H1 (cell line): ENCODE results near the gene TRDMT1. TPM values are rescaled to one million over a fixed set of nuclear protein-coding genes. Genes with fewer than 3 reads are reported as not detected.

Source experiments
- CTCF ChIA-PET: fragments of 300-600 bp; sonication (Branson Sonifier 250); formaldehyde crosslinking; loops from one replicate; lab custom pipeline; 2021; ENCODE audit not compliant: partially characterized antibody; lab: Charles Lee
- POLR2A ChIA-PET: fragments of 300-600 bp; sonication (Branson Sonifier 250); formaldehyde crosslinking; loops from one replicate; lab custom pipeline; 2021; ENCODE audit warnings: inconsistent platforms; ENCODE audit not compliant: partially characterized antibody; lab: Charles Lee
- DNase-seq, 2 experiments: peaks; one replicate each; pipeline versions ENCODE4 v3.0.0 to v3.0.0-alpha.2; 2010 to 2022; ENCODE audit warnings: low spot score in 2 of 2, low read depth in 1 of 2, mixed read lengths in 1 of 2
- FAIRE-seq: peaks from 2 replicates; lab custom pipeline; 2011; peaks lifted over from hg19 to GRCh38; lab: Jason Lieb, UNC
- H2AFZ ChIP-seq: 2 replicates; pipeline ENCODE4 v1.8.1; 2012; ENCODE audit warnings: low read length, inconsistent platforms
- H2AK5ac ChIP-seq: 2 replicates; pipeline ENCODE4 v1.6.1; 2013; ENCODE audit warnings: low read depth, low read length
- H2BK120ac ChIP-seq: replicated peaks from 2 replicates; pipeline ENCODE3; 2013; ENCODE audit warnings: low read depth, low read length, inconsistent platforms
- H2BK12ac ChIP-seq: 2 replicates; pipeline ENCODE4 v1.6.1; 2013; ENCODE audit warnings: low read depth, low read length
- H2BK15ac ChIP-seq: 2 replicates; pipeline ENCODE4 v1.6.1; 2013; ENCODE audit warnings: low read length
- H2BK20ac ChIP-seq: 2 replicates; pipeline ENCODE4 v1.6.1; 2013; ENCODE audit warnings: low read length
- H2BK5ac ChIP-seq: 2 replicates; pipeline ENCODE4 v1.6.1; 2013; ENCODE audit warnings: low read depth, low read length
- H3K14ac ChIP-seq: 2 replicates; pipeline ENCODE4 v1.6.1; 2013; ENCODE audit warnings: inconsistent platforms; ENCODE audit not compliant: insufficient read length
- H3K18ac ChIP-seq: 2 replicates; pipeline ENCODE4 v1.6.1; 2013; ENCODE audit warnings: low read length; ENCODE audit errors: extremely low read depth
- H3K23ac ChIP-seq: 2 replicates; pipeline ENCODE4 v1.6.1; 2013; ENCODE audit warnings: inconsistent platforms; ENCODE audit not compliant: insufficient read length
- H3K23me2 ChIP-seq: 2 replicates; pipeline ENCODE4 v1.6.1; 2013; ENCODE audit warnings: low read depth, low read length
- H3K27ac ChIP-seq: 2 replicates; pipeline ENCODE4 v1.6.1; 2011; ENCODE audit warnings: low read depth, low read length, inconsistent platforms
- H3K27me3 ChIP-seq, 4 experiments: replicated peaks in 1 of 4; 1 replicate in 1 of 4; 2 replicates in 3 of 4; pipeline versions ENCODE4 v1.6.1 to v1.8.1; 2011 to 2013; ENCODE audit warnings: low read length in 3 of 4, mild to moderate bottlenecking in 3 of 4, inconsistent platforms in 2 of 4, mixed read lengths in 2 of 4, moderate library complexity in 1 of 4; ENCODE audit not compliant: control insufficient read depth in 3 of 4, insufficient read depth in 3 of 4; ENCODE audit errors: extremely low read depth in 1 of 4
- H3K36me3 ChIP-seq, 4 experiments: 2 replicates each; pipeline versions ENCODE4 v1.6.1 to v1.8.1; 2011 to 2013; ENCODE audit warnings: mild to moderate bottlenecking in 4 of 4, low read length in 3 of 4, moderate library complexity in 2 of 4, control low read depth in 1 of 4, inconsistent platforms in 1 of 4; ENCODE audit not compliant: insufficient read depth in 4 of 4, control insufficient read depth in 2 of 4
- H3K4ac ChIP-seq: replicated peaks from 2 replicates; pipeline ENCODE3; 2013; ENCODE audit warnings: low read length, low read depth, mixed read lengths, inconsistent platforms; ENCODE audit not compliant: insufficient read length
- H3K4me1 ChIP-seq, 4 experiments: replicated peaks in 1 of 4; 1 replicate in 1 of 4; 2 replicates in 3 of 4; pipeline versions ENCODE4 v1.6.1 to v1.8.1; 2011 to 2013; ENCODE audit warnings: low read length in 3 of 4, inconsistent platforms in 2 of 4, mixed read lengths in 1 of 4; ENCODE audit not compliant: insufficient read depth in 4 of 4, control insufficient read depth in 3 of 4
- H3K4me2 ChIP-seq, 2 experiments: 2 replicates each; pipeline versions ENCODE4 v1.6.1 to v1.8.1; 2011 to 2013; ENCODE audit warnings: low read depth in 2 of 2, low read length in 2 of 2, control low read depth in 1 of 2, inconsistent platforms in 1 of 2, mild to moderate bottlenecking in 1 of 2; ENCODE audit not compliant: insufficient read depth in 1 of 2
- H3K4me3 ChIP-seq, 4 experiments: fragments of 200-600, 300-600 bp in 1 of 4; sonication (generic), shearing (Covaris generic), sonication (Bioruptor Twin) in 1 of 4; 2 replicates each; pipeline versions ENCODE4 v1.5.1 to v1.8.1; 2011 to 2016; ENCODE audit warnings: low read length in 4 of 4, low read depth in 3 of 4, control low read depth in 2 of 4, inconsistent platforms in 2 of 4, mild to moderate bottlenecking in 2 of 4, mixed read lengths in 1 of 4, moderate library complexity in 1 of 4; ENCODE audit not compliant: insufficient read depth in 2 of 4; ENCODE audit errors: extremely low read depth in 1 of 4
- H3K56ac ChIP-seq: replicated peaks from 2 replicates; pipeline ENCODE3; 2013; ENCODE audit warnings: low read depth, mild to moderate bottlenecking, mixed read lengths, low read length, inconsistent platforms; ENCODE audit not compliant: insufficient read length
- H3K79me1 ChIP-seq: 2 replicates; pipeline ENCODE4 v1.6.1; 2013; ENCODE audit warnings: low read depth, low read length, control low read depth
- H3K79me2 ChIP-seq, 2 experiments: 2 replicates each; pipeline versions ENCODE4 v1.6.1 to v1.8.1; 2012 to 2013; ENCODE audit warnings: low read length in 2 of 2, mild to moderate bottlenecking in 2 of 2, inconsistent platforms in 1 of 2; ENCODE audit not compliant: insufficient read depth in 2 of 2, control insufficient read depth in 1 of 2
- H3K9ac ChIP-seq, 4 experiments: replicated peaks in 1 of 4; 1 replicate in 1 of 4; 2 replicates in 3 of 4; pipeline versions ENCODE4 v1.6.1 to v1.8.1; 2011 to 2013; ENCODE audit warnings: low read depth in 3 of 4, low read length in 3 of 4, control low read depth in 2 of 4, mild to moderate bottlenecking in 2 of 4, moderate library complexity in 2 of 4, inconsistent platforms in 1 of 4; ENCODE audit errors: extremely low read depth in 1 of 4
- H3K9me3 ChIP-seq, 2 experiments: 2 replicates each; pipeline versions ENCODE4 v1.6.1 to v1.8.1; 2012 to 2013; ENCODE audit warnings: mild to moderate bottlenecking in 2 of 2, moderate library complexity in 2 of 2, control low read depth in 1 of 2, inconsistent platforms in 1 of 2, low read depth in 1 of 2, low read length in 1 of 2, mixed read lengths in 1 of 2; ENCODE audit not compliant: insufficient read depth in 2 of 2
- H4K20me1 ChIP-seq, 2 experiments: replicated peaks in 1 of 2; 2 replicates each; pipeline versions ENCODE3 to v1.8.1; 2011 to 2013; ENCODE audit warnings: inconsistent platforms in 2 of 2, low read length in 2 of 2, mild to moderate bottlenecking in 1 of 2; ENCODE audit not compliant: insufficient read depth in 2 of 2, control insufficient read depth in 1 of 2
- H4K5ac ChIP-seq: 2 replicates; pipeline ENCODE4 v1.6.1; 2013; ENCODE audit warnings: low read length, low read depth, mixed read lengths, inconsistent platforms; ENCODE audit not compliant: insufficient read length
- H4K8ac ChIP-seq: 2 replicates; pipeline ENCODE4 v1.8.0; 2013; ENCODE audit warnings: mild to moderate bottlenecking, moderate library complexity, low read length, inconsistent platforms; ENCODE audit not compliant: insufficient read depth; ENCODE audit errors: extremely low read depth
- H4K91ac ChIP-seq: replicated peaks from 2 replicates; pipeline ENCODE3; 2013; ENCODE audit warnings: low read length, mixed read lengths, inconsistent platforms; ENCODE audit not compliant: insufficient read length
- ATF2 ChIP-seq: IDR thresholded peaks from 2 replicates; pipeline ENCODE4 v1.6.1; 2012; ENCODE audit warnings: low read length, inconsistent platforms
- BRCA1 ChIP-seq: IDR thresholded peaks from 2 replicates; pipeline ENCODE4 v1.6.1; 2012; ENCODE audit warnings: low read depth, low read length, improper control_type of control experiment
- CBX8 ChIP-seq: fragments of 300-800, 300-1000 bp; sonication (generic); IDR thresholded peaks from 2 replicates; pipeline ENCODE4 v1.7.1; 2016; ENCODE audit warnings: low read depth, low read length, borderline replicate concordance
- MAFK ChIP-seq: IDR thresholded peaks from 2 replicates; pipeline ENCODE4 v1.6.1; 2012; ENCODE audit warnings: low read depth, mild to moderate bottlenecking, improper control_type of control experiment, low read length
- NANOG ChIP-seq: IDR thresholded peaks from 2 replicates; pipeline ENCODE4 v1.6.1; 2011; ENCODE audit warnings: low read length, low read depth, mild to moderate bottlenecking, inconsistent platforms; ENCODE audit not compliant: insufficient read depth, poor library complexity, severe bottlenecking
- PHF8 ChIP-seq: fragments of 200-600 bp; sonication (generic); conservative IDR thresholded peaks from 2 replicates; pipeline ENCODE4 v1.7.1; 2012; ENCODE audit warnings: low read depth, mild to moderate bottlenecking, inconsistent platforms, low read length, moderate library complexity
- POLR2A ChIP-seq, 2 experiments: IDR thresholded peaks; 1 replicate in 1 of 2; 2 replicates in 1 of 2; pipeline ENCODE4 v1.6.1; 2011; ENCODE audit warnings: low read depth in 2 of 2, low read length in 2 of 2, mild to moderate bottlenecking in 2 of 2; ENCODE audit errors: control extremely low read depth in 1 of 2
- RBBP5 ChIP-seq: IDR thresholded peaks from 2 replicates; pipeline ENCODE4 v1.7.1; 2012; ENCODE audit warnings: low read depth, mild to moderate bottlenecking, inconsistent platforms, low read length, moderate library complexity, borderline replicate concordance
- RXRA ChIP-seq: IDR thresholded peaks from 2 replicates; pipeline ENCODE4 v1.6.1; 2011; ENCODE audit warnings: low read depth, mild to moderate bottlenecking, low read length, moderate library complexity; ENCODE audit not compliant: insufficient read depth
- SIX5 ChIP-seq: IDR thresholded peaks from 2 replicates; pipeline ENCODE4 v1.6.1; 2011; ENCODE audit warnings: mild to moderate bottlenecking, low read depth, low read length
- TAF7 ChIP-seq: optimal IDR thresholded peaks from 2 replicates; pipeline ENCODE3; 2011; ENCODE audit warnings: low read depth, mild to moderate bottlenecking, inconsistent platforms, low read length, moderate library complexity, borderline replicate concordance
- TBP ChIP-seq: IDR thresholded peaks from 2 replicates; pipeline ENCODE4 v1.6.1; 2011; ENCODE audit warnings: low read depth, low read length, improper control_type of control experiment
- YY1 ChIP-seq: IDR thresholded peaks from 2 replicates; pipeline ENCODE4 v1.6.1; 2011; ENCODE audit warnings: low read depth, mild to moderate bottlenecking, low read length
- WGBS, 2 experiments: shearing (Covaris generic) in 1 of 2; methylation state at CpG; one replicate each; pipeline versions ENCODE4 v1.1.6 to v1.1.7; 2013 to 2015; ENCODE audit warnings: low lambda C conversion rate in 2 of 2, mixed read lengths in 2 of 2, inconsistent platforms in 1 of 2, low coverage in 1 of 2, missing lambda C conversion rate in 1 of 2; ENCODE audit not compliant: insufficient replicate concordance in 2 of 2, insufficient coverage in 1 of 2, insufficient read length in 1 of 2; ENCODE audit errors: extremely low coverage in 1 of 2, missing lambda C conversion rate in 1 of 2; 5-methylcytosine and 5-hydroxymethylcytosine counted together
- polyA plus RNA-seq, 7 experiments: library from polyadenylated mRNA; depleted of rRNA in 3 of 7; stranded (reverse) in 5 of 7; unstranded in 2 of 7; fragments of >200 nt in 5 of 7; fragments of 200-250 nt in 2 of 7; gene quantifications; 1 replicate in 5 of 7; 2 replicates in 1 of 7; 4 replicates in 1 of 7; pipeline versions ENCODE4 v1.2.1 to v1.2.3, GENCODE V29; 2011 to 2013; ENCODE audit warnings: missing spikeins in 2 of 7, mixed read lengths in 2 of 7
- total RNA-seq: library from RNA; stranded (reverse); fragmentation: NEBNext Ultra II Directional; extraction: Animal tissue kit (Norgen Biotek cat#: 25700); gene quantifications from 2 replicates; pipeline ENCODE4 v1.2.1, GENCODE V29; 2021

Gene TRDMT1
- total and polyA plus RNA-seq, 2 of the 8 experiments (the other 6 are each of a cell fraction or from before 2014, with no cell fraction given) = 7.4 to 21.4 TPM

DNA sequence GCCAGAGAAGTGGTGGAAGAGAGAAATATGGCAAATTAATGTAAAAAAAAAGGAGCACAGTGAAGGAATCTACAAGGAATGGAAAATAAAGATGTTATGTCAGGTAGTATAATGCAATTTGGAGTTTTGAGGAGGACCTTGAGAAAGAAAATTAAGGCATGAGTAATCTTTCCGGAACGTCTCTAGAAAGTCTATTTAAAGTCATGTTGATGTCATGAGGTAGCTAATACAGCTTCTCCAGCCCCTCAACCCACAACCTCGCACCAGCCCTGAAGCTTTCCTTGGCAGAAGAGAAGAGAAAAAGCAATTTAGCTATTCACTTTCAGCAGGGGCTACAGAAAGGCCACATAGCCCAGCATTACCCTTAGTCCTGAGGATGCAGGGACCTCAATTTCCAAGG lies 22.5 kb downstream of the TRDMT1 start:
- Histone ChIP-seq H2BK15ac (no peak overlapping the region), H2BK12ac (no peak overlapping the region), H4K20me1 (no peaks in the 10 kb centered on the region), H3K14ac (no peak overlapping the region), H3K4me2 (no peak overlapping the region), H2BK5ac (no peak overlapping the region), H4K91ac (no peak overlapping the region), H3K4me3 (no peak overlapping the region), H3K79me2 (peaks cover 0 to 6% of the 10 kb centered on the region in 2 experiments; a peak in 1 of 4 replicates), H2AFZ (no peak overlapping the region), H4K8ac (no peak overlapping the region), H3K27me3 (no peaks in the 10 kb centered on the region), H3K56ac (no peak overlapping the region), H3K23ac (no peak overlapping the region), H3K18ac (no peak overlapping the region), H3K23me2 (no peaks in the 10 kb centered on the region; the same call in 1 of the 2 replicates), H3K4ac (no peak overlapping the region), H3K9me3 (no peaks in the 10 kb centered on the region), H3K27ac (no peak overlapping the region), H3K79me1 (no peaks in the 10 kb centered on the region; the same call in 1 of the 2 replicates), H2AK5ac (no peak overlapping the region), H4K5ac (no peak overlapping the region), H2BK120ac (no peak overlapping the region), H3K4me1 (peaks cover 0 to 6% (median 0%) of the 10 kb centered on the region in 4 experiments; a peak in 3 of 7 replicates), H3K36me3 (peaks cover 0 to 5% (median 0%) of the 10 kb centered on the region in 4 experiments; a peak in 1 of 8 replicates), H3K9ac (no peak overlapping the region), H2BK20ac (no peak overlapping the region)
- POLR2A ChIA-PET = interaction anchor here (1.1 to 1.2 kb wide), 2 partner anchors 22 to 287 kb away, joined by 3 read pairs; partner anchors contain the start of gene TRDMT1
- FAIRE-seq (no peak), DNase-seq (no peak)
- CTCF ChIA-PET = interaction anchor here (0.6 to 0.9 kb wide), 7 partner anchors 16 to 350 kb away, joined by 3 to 4 read pairs (median 3); no protein-coding TSS in a partner anchor
- WGBS, 2 experiments = 93% methylated on average over 3 of the region's 3 CpGs; no CpG with 5 or more reads in 1 of the 2 experiments
- TF ChIP-seq MAFK (no peak), TBP (no peak), ATF2 (no peak), TAF7 (no peak), PHF8 (no peak), POLR2A (IDR thresholded peaks at IDR 0.05; ENCODE audit: control extremely low read depth in 1 of 2, low read depth in 2 of 2, low read length in 2 of 2) (no peak), RBBP5 (no peak), CBX8 (no peak), RXRA (no peak), NANOG (no peak), BRCA1 (no peak), YY1 (no peak), SIX5 (no peak)
